IMR-90 (cell line): Measurements from ENCODE around the gene KRT9. TPM values are rescaled to one million over a fixed set of nuclear protein-coding genes. Genes with fewer than 3 reads are reported as not detected.

Experiments
- ATAC-seq: fragments of 200-7000 bp; cut with Tn5 transposase; 2 replicates; pipeline ENCODE4 v1.9.1; 2020; ENCODE audit warnings: low read depth, mild to moderate bottlenecking, moderate library complexity
- BruUV-seq: library from RNA; stranded (reverse); fragments of 400-500 nt; replicated peaks from 2 replicates; lab custom pipeline; 2021; lab: Mats Ljungman, UMichigan
- CTCF ChIA-PET: fragments of 300-600 bp; formaldehyde crosslinking; extraction: SDS; loops from one replicate; lab custom pipeline; 2021; ENCODE audit warnings: antibody characterized with exemption; lab: Yijun Ruan, JAX
- POLR2A ChIA-PET: fragments of 300-600 bp; sonication (Branson Sonifier 250); formaldehyde crosslinking; loops from one replicate; lab custom pipeline; 2022; ENCODE audit warnings: antibody characterized with exemption; ENCODE audit not compliant: unreplicated experiment; lab: Charles Lee
- DNase-seq: peaks from one replicate; pipeline ENCODE4 v3.0.0; 2013
- H2AFZ ChIP-seq: replicated peaks from 2 replicates; pipeline ENCODE3; 2013; ENCODE audit warnings: low read length, mild to moderate bottlenecking; ENCODE audit not compliant: poor library complexity
- H2AK5ac ChIP-seq: 2 replicates; pipeline ENCODE4 v1.6.1; 2013; ENCODE audit warnings: low read depth, low read length, inconsistent platforms
- H2AK9ac ChIP-seq: replicated peaks from 2 replicates; pipeline ENCODE3; 2013; ENCODE audit warnings: mild to moderate bottlenecking, low read depth, low read length, moderate library complexity; ENCODE audit not compliant: poor library complexity
- H2BK120ac ChIP-seq: 2 replicates; pipeline ENCODE4 v1.6.1; 2013; ENCODE audit warnings: low read depth, low read length, inconsistent platforms
- H2BK15ac ChIP-seq: 3 replicates; pipeline ENCODE4 v1.6.1; 2013; ENCODE audit warnings: low read depth, low read length, inconsistent platforms
- H2BK20ac ChIP-seq: 2 replicates; pipeline ENCODE4 v1.6.1; 2013; ENCODE audit warnings: low read depth, mild to moderate bottlenecking, inconsistent platforms, low read length, moderate library complexity
- H2BK5ac ChIP-seq: 2 replicates; pipeline ENCODE4 v1.6.1; 2013; ENCODE audit warnings: mild to moderate bottlenecking, low read depth, low read length, inconsistent platforms; ENCODE audit not compliant: poor library complexity, severe bottlenecking
- H3K14ac ChIP-seq: replicated peaks from 2 replicates; pipeline ENCODE4 v1.6.1; 2013; ENCODE audit warnings: low read depth, low read length, inconsistent platforms
- H3K18ac ChIP-seq: 2 replicates; pipeline ENCODE4 v1.6.1; 2013; ENCODE audit warnings: low read depth, low read length, control low read depth
- H3K23ac ChIP-seq: 2 replicates; pipeline ENCODE4 v1.6.1; 2013; ENCODE audit warnings: low read depth, low read length, inconsistent platforms
- H3K27ac ChIP-seq: 2 replicates; pipeline ENCODE4 v1.5.1; 2013; ENCODE audit warnings: mild to moderate bottlenecking, control low read depth, low read length; ENCODE audit not compliant: insufficient read depth
- H3K27me3 ChIP-seq: 2 replicates; pipeline ENCODE4 v1.6.1; 2013; ENCODE audit warnings: low read length; ENCODE audit not compliant: control insufficient read depth, insufficient read depth
- H3K36me3 ChIP-seq: 2 replicates; pipeline ENCODE4 v1.6.1; 2013; ENCODE audit warnings: low read length, mixed read lengths; ENCODE audit not compliant: control insufficient read depth, insufficient read depth
- H3K4ac ChIP-seq: 2 replicates; pipeline ENCODE4 v1.6.1; 2013; ENCODE audit warnings: low read depth, low read length, inconsistent platforms
- H3K4me1 ChIP-seq: 2 replicates; pipeline ENCODE4 v1.6.1; 2013; ENCODE audit warnings: low read length, mixed read lengths; ENCODE audit not compliant: control insufficient read depth, insufficient read depth
- H3K4me2 ChIP-seq: 2 replicates; pipeline ENCODE4 v1.6.1; 2013; ENCODE audit warnings: low read depth, mild to moderate bottlenecking, control low read depth, low read length, moderate library complexity
- H3K4me3 ChIP-seq: 2 replicates; pipeline ENCODE4 v1.5.1; 2013; ENCODE audit warnings: low read depth, mild to moderate bottlenecking, control low read depth, low read length, moderate library complexity; ENCODE audit not compliant: insufficient read depth
- H3K56ac ChIP-seq: 2 replicates; pipeline ENCODE4 v1.6.1; 2013; ENCODE audit warnings: low read length, inconsistent platforms; ENCODE audit not compliant: insufficient read depth; ENCODE audit errors: extremely low read depth
- H3K79me1 ChIP-seq, 2 experiments: 2 replicates each; pipeline ENCODE4 v1.6.1; 2013; ENCODE audit warnings: low read length in 2 of 2, inconsistent platforms in 1 of 2, low read depth in 1 of 2
- H3K9ac ChIP-seq: 2 replicates; pipeline ENCODE4 v1.6.1; 2013; ENCODE audit warnings: low read depth, low read length, control low read depth
- H3K9me1 ChIP-seq: 2 replicates; pipeline ENCODE4 v1.6.1; 2013; ENCODE audit warnings: low read length, inconsistent platforms; ENCODE audit not compliant: insufficient read depth
- H3K9me3 ChIP-seq: 2 replicates; pipeline ENCODE4 v1.6.1; 2013; ENCODE audit warnings: low read length; ENCODE audit not compliant: control insufficient read depth, insufficient read depth
- H4K20me1 ChIP-seq: 2 replicates; pipeline ENCODE4 v1.6.1; 2013; ENCODE audit warnings: low read length, inconsistent platforms; ENCODE audit not compliant: insufficient read depth
- H4K5ac ChIP-seq: 2 replicates; pipeline ENCODE4 v1.6.1; 2013; ENCODE audit warnings: mild to moderate bottlenecking, low read depth, low read length, control low read depth
- H4K8ac ChIP-seq, 2 experiments: 2 replicates each; pipeline ENCODE4 v1.6.1; 2013; ENCODE audit warnings: low read depth in 2 of 2, low read length in 2 of 2, control low read depth in 1 of 2, inconsistent platforms in 1 of 2
- H4K91ac ChIP-seq: 2 replicates; pipeline ENCODE4 v1.6.1; 2013; ENCODE audit warnings: low read depth, low read length, inconsistent platforms; ENCODE audit not compliant: insufficient read depth
- CEBPB ChIP-seq: IDR thresholded peaks from 2 replicates; pipeline ENCODE4 v1.6.1; 2012; ENCODE audit warnings: low read depth, low read length, improper control_type of control experiment
- MAFK ChIP-seq: IDR thresholded peaks from 2 replicates; pipeline ENCODE4 v1.6.1; 2012; ENCODE audit warnings: low read depth, low read length, improper control_type of control experiment
- RAD21 ChIP-seq: IDR thresholded peaks from 2 replicates; pipeline ENCODE4 v1.6.1; 2012; ENCODE audit warnings: low read length, improper control_type of control experiment
- WGBS, 2 experiments: methylation state at CpG; one replicate each; pipeline versions ENCODE4 v1.1.5 to v1.1.7; 2013; ENCODE audit warnings: missing lambda C conversion rate in 2 of 2; ENCODE audit not compliant: insufficient read length in 1 of 2; ENCODE audit errors: extremely low coverage in 2 of 2; 5-methylcytosine and 5-hydroxymethylcytosine counted together
- dilution Hi-C: fragments of 300-500 bp; cut with HindIII; formaldehyde crosslinking; loops from one replicate; pipeline ENCODE4 v1.14.3; 2018; ENCODE audit warnings: low sequenced_read_pairs; ENCODE audit not compliant: unreplicated experiment
- in situ Hi-C: fragments of 300-500 bp; cut with MboI; formaldehyde crosslinking; loops from 3 replicates; pipeline ENCODE4 v1.14.3; 2019; ENCODE audit warnings: low sequenced_read_pairs, inconsistent platforms, mixed read lengths
- intact Hi-C: fragments of 100-400 bp; cut with micrococcal nuclease; formaldehyde crosslinking; loops from 2 replicates; pipeline ENCODE4 v1.10.0; 2022
- polyA plus RNA-seq, 3 experiments: library from polyadenylated mRNA; depleted of rRNA; stranded (reverse); fragments of >200 nt; gene quantifications; 2 replicates each; pipeline ENCODE4 v1.2.3, GENCODE V29; 2012; ENCODE audit warnings: low replicate concordance in 1 of 3
- total RNA-seq: library from RNA; depleted of rRNA; stranded (reverse); fragments of >200 nt; gene quantifications from 2 replicates; pipeline ENCODE4 v1.2.3, GENCODE V29; 2012

KRT9 gene
- total and polyA plus RNA-seq, 2 of the 4 experiments (the other 2 are of a cell fraction), result not detected

GRCh38 chr17:41563607-41564170, 8.2 kb downstream of the KRT9 start:
- H3K18ac ChIP-seq, result no peak overlapping the region
- H3K36me3 ChIP-seq, result no peaks in the 10 kb centered on the region
- no peaks in the 10 kb centered on the region for H4K20me1 ChIP-seq
- H2AFZ ChIP-seq, result no peak overlapping the region
- H3K9me1 ChIP-seq, result no peaks in the 10 kb centered on the region; the same call in 1 of the 2 replicates
- in situ Hi-C loops (no loop called here), dilution Hi-C loops (no loop called here), intact Hi-C loops (no loop called here)
- no peak overlapping the region for H3K4me2 ChIP-seq
- no peak overlapping the region for H3K4ac ChIP-seq
- no peak for TF ChIP-seq CEBPB
- peak; percentile 45 for TF ChIP-seq MAFK
- TF ChIP-seq RAD21, result no peak
- H2AK5ac ChIP-seq, result no peak overlapping the region
- no TSS peak for BruUV-seq
- no peak overlapping the region for H3K9ac ChIP-seq
- no peak overlapping the region for H3K23ac ChIP-seq
- no peak overlapping the region for H3K14ac ChIP-seq
- H3K27me3 ChIP-seq, result peaks cover 67% of the 10 kb centered on the region
- H3K79me1 ChIP-seq, result no peaks in the 10 kb centered on the region
- no peak overlapping the region for H2BK5ac ChIP-seq
- H3K56ac ChIP-seq, result no peak overlapping the region
- H2BK15ac ChIP-seq, result no peak overlapping the region
- H3K9me3 ChIP-seq, result 0 out of 2 replicates have a peak, but pooled peaks cover 1% of the 10 kb centered on the region
- H4K8ac ChIP-seq, result no peak overlapping the region
- no peak overlapping the region for H2BK120ac ChIP-seq
- POLR2A ChIA-PET, result no interaction called here
- no peaks in the 10 kb centered on the region for H3K4me1 ChIP-seq
- CTCF ChIA-PET, result interaction anchor here (2.0 kb wide), 1 partner anchor 15 kb away, joined by 8 read pairs; no protein-coding TSS in a partner anchor
- WGBS, 2 experiments, result 14% methylated on average over 2 of the region's 3 CpGs; no CpG with 5 or more reads in 1 of the 2 experiments
- no peak overlapping the region for H2BK20ac ChIP-seq
- H4K5ac ChIP-seq, result no peak overlapping the region
- H3K4me3 ChIP-seq, result no peak overlapping the region
- no peak overlapping the region for H2AK9ac ChIP-seq
- H3K27ac ChIP-seq, result no peak overlapping the region
- DNase-seq (no peak), ATAC-seq (no peak)
- no peak overlapping the region for H4K91ac ChIP-seq
